Right cardiac atrium (tissue), 5 donors: ENCODE data around the gene APP. TPM values are rescaled to one million over a fixed set of nuclear protein-coding genes. Genes with fewer than 3 reads are reported as not detected.

ENCODE experiments used
- ATAC-seq, 2 donors: fragments of 200-7000 bp; cut with Tn5 transposase; one replicate each; pipeline versions ENCODE4 v1.8.0 to v1.9.1; 2020; ENCODE audit warnings: moderate library complexity in 2 of 2, mild to moderate bottlenecking in 1 of 2
- DNase-seq, 3 donors: peaks; one replicate each; pipeline ENCODE4 v3.0.0-alpha.2; 2020
- H3K27ac ChIP-seq: one replicate; pipeline ENCODE4 v1.5.1; 2013; ENCODE audit warnings: mild to moderate bottlenecking, low read length, control low read depth, moderate library complexity
- H3K27me3 ChIP-seq: one replicate; pipeline ENCODE4 v1.6.1; 2013; ENCODE audit not compliant: control insufficient read depth, insufficient read depth
- H3K4me1 ChIP-seq: one replicate; pipeline ENCODE4 v1.6.1; 2013; ENCODE audit warnings: low read length; ENCODE audit not compliant: control insufficient read depth, insufficient read depth
- H3K4me3 ChIP-seq: one replicate; pipeline ENCODE4 v1.5.1; 2013; ENCODE audit warnings: low read length, control low read depth
- H3K9me3 ChIP-seq: one replicate; pipeline ENCODE4 v1.6.1; 2013; ENCODE audit warnings: low read length; ENCODE audit not compliant: control insufficient read depth
- WGBS: extraction: QIAGEN DNeasy Blood & Tissue Kit; methylation state at CpG from one replicate; pipeline ENCODE4 v1.1.7; 2013; 5-methylcytosine and 5-hydroxymethylcytosine counted together
- intact Hi-C, 4 donors: fragments of 100-400 bp; cut with DNase I; formaldehyde crosslinking; loops; one replicate each; pipeline versions ENCODE4 v1.11.0 to v1.14.0; 2022 to 2023
- polyA plus RNA-seq: library from polyadenylated mRNA; stranded (reverse); fragments of 200-250 nt; gene quantifications from one replicate; pipeline ENCODE4 v1.2.3, GENCODE V29; 2013
- total RNA-seq, 4 donors: library from RNA; stranded (reverse); fragmentation: NEBNext Ultra II Directional; extraction: Animal tissue kit (Norgen Biotek cat#: 25700); gene quantifications; one replicate each; pipeline ENCODE4 v1.2.1, GENCODE V29; 2021
- donor health status: healthy with polysubstance abuse.
- donor health status: DM: no; HTN: yes; CAD: no.
- donor health status: DM: no; HTN: no; CAD: no.
- donor health status: DM: no; HTN: yes; CAD: no; lungs with severe emphysema.
- donor health status: DM: yes; HTN: yes; CAD: no.

APP gene
- total and polyA plus RNA-seq, 5 donors, result 277 to 535 (median 448) TPM

- no peak overlapping the region for H3K4me3 ChIP-seq
- intact Hi-C loops, result no loop called here
- H3K27ac ChIP-seq, result no peak overlapping the region
- H3K4me1 ChIP-seq, result no peaks in the 10 kb centered on the region
- no peak for ATAC-seq
- DNase-seq, result no peak
- H3K9me3 ChIP-seq, result no peaks in the 10 kb centered on the region
- WGBS, result 92% methylated on average over 4 of the region's 4 CpGs
- H3K27me3 ChIP-seq, result no peaks in the 10 kb centered on the region
These were observed 331.8 kb downstream of the APP start for GRCh38 chr21:25838809-25839208.

GRCh38 chr21:25837533-25838265 is 332.9 kb downstream of the APP start:
- DNase-seq, result no peak
- ATAC-seq, result no peak
- WGBS, result 38% methylated on average over 4 of the region's 4 CpGs
- Histone ChIP-seq H3K27me3 (no peaks in the 10 kb centered on the region), H3K9me3 (no peaks in the 10 kb centered on the region), H3K4me3 (no peak overlapping the region), H3K4me1 (no peaks in the 10 kb centered on the region), H3K27ac (no peak overlapping the region)
- intact Hi-C loops, result no loop called here

GRCh38 chr21:25836396-25836795 is 334.2 kb downstream of the APP start:
- intact Hi-C loops, result no loop called here
- ATAC-seq, result no peak
- Histone ChIP-seq H3K4me3 (no peak overlapping the region), H3K27me3 (no peaks in the 10 kb centered on the region), H3K9me3 (no peaks in the 10 kb centered on the region), H3K4me1 (no peaks in the 10 kb centered on the region), H3K27ac (no peak overlapping the region)
- no peak for DNase-seq
- WGBS, result 85% methylated on average over 2 of the region's 2 CpGs

GRCh38 chr21:25834381-25834780 is 336.2 kb downstream of the APP start:
- intact Hi-C loops, result no loop called here
- Histone ChIP-seq H3K9me3 (no peaks in the 10 kb centered on the region), H3K27me3 (no peaks in the 10 kb centered on the region), H3K4me1 (no peaks in the 10 kb centered on the region), H3K27ac (no peak overlapping the region), H3K4me3 (no peak overlapping the region)
- DNase-seq (no peak), ATAC-seq (no peak)
- whole genome bisulfite sequencing, result 83% methylated on average over 3 of the region's 3 CpGs

GRCh38 chr21:25831300-25831960 is 339.1 kb downstream of the APP start:
- Histone ChIP-seq H3K4me1 (no peaks in the 10 kb centered on the region), H3K27ac (no peak overlapping the region), H3K4me3 (no peak overlapping the region), H3K9me3 (no peaks in the 10 kb centered on the region), H3K27me3 (no peaks in the 10 kb centered on the region)
- WGBS, result 73% methylated on average over 2 of the region's 2 CpGs
- intact Hi-C loops, result no loop called here
- no peak for ATAC-seq
- no peak for DNase-seq
